ENCODE data around the gene RAB31. TPM values are rescaled to one million over a fixed set of nuclear protein-coding genes. Genes with fewer than 3 reads are reported as not detected.

Gene RAB31
- total RNA-seq, 2 donors from 2014 or later, result 4.3 to 8.0 TPM

- intact Hi-C loops (cut with DNase I), result no loop called here
- Histone ChIP-seq H3K4me3 (no peak overlapping the region), H3K27me3 (no peaks in the 10 kb centered on the region), H3K4me1 (peaks cover 8% of the 10 kb centered on the region), H3K9me3 (no peaks in the 10 kb centered on the region), H3K27ac (no peak overlapping the region), H3K36me3 (replicated peaks in 1 of 2; ENCODE audit: insufficient read depth in 1 of 2, low read depth in 2 of 2) (no peaks in the 10 kb centered on the region)
- TF ChIP-seq POLR2A (IDR thresholded peaks at IDR 0.05) (no peak), CTCF (IDR thresholded peaks at IDR 0.05) (no peak)
- 62 to 65% methylated on average over 5 of the region's 5 CpGs for WGBS, 2 donors
- no peak for DNase-seq
- no peak for ATAC-seq
Measured at GRCh38 chr18:9811978-9812377, 103.9 kb downstream of the RAB31 start.

- intact Hi-C loops (cut with DNase I), result no loop called here
- Histone ChIP-seq H3K27ac (no peak overlapping the region), H3K4me3 (no peak overlapping the region), H3K9me3 (no peaks in the 10 kb centered on the region), H3K36me3 (replicated peaks in 1 of 2; ENCODE audit: insufficient read depth in 1 of 2, low read depth in 2 of 2) (no peaks in the 10 kb centered on the region), H3K4me1 (no peaks in the 10 kb centered on the region), H3K27me3 (no peaks in the 10 kb centered on the region)
- ATAC-seq (no peak), DNase-seq (no peak)
- 17 to 22% methylated on average over 4 of the region's 4 CpGs for WGBS, 2 donors
- TF ChIP-seq POLR2A (IDR thresholded peaks at IDR 0.05) (no peak), CTCF (IDR thresholded peaks at IDR 0.05) (no peak)
Measured at GRCh38 chr18:9814431-9814830, 106.3 kb downstream of the RAB31 start.

- Histone ChIP-seq H3K4me1 (no peaks in the 10 kb centered on the region), H3K9me3 (no peaks in the 10 kb centered on the region), H3K36me3 (replicated peaks in 1 of 2; ENCODE audit: insufficient read depth in 1 of 2, low read depth in 2 of 2) (no peaks in the 10 kb centered on the region), H3K27me3 (no peaks in the 10 kb centered on the region), H3K27ac (no peak overlapping the region), H3K4me3 (no peak overlapping the region)
- no peak for TF ChIP-seq POLR2A (IDR thresholded peaks at IDR 0.05)
- no peak for TF ChIP-seq CTCF (IDR thresholded peaks at IDR 0.05)
- DNase-seq (no peak), ATAC-seq (no peak)
- intact Hi-C loops (cut with DNase I), result no loop called here
- WGBS, 2 donors, result 73 to 81% methylated on average over 4 of the region's 4 CpGs
Measured at GRCh38 chr18:9817286-9817685, 109.2 kb downstream of the RAB31 start.

DNA sequence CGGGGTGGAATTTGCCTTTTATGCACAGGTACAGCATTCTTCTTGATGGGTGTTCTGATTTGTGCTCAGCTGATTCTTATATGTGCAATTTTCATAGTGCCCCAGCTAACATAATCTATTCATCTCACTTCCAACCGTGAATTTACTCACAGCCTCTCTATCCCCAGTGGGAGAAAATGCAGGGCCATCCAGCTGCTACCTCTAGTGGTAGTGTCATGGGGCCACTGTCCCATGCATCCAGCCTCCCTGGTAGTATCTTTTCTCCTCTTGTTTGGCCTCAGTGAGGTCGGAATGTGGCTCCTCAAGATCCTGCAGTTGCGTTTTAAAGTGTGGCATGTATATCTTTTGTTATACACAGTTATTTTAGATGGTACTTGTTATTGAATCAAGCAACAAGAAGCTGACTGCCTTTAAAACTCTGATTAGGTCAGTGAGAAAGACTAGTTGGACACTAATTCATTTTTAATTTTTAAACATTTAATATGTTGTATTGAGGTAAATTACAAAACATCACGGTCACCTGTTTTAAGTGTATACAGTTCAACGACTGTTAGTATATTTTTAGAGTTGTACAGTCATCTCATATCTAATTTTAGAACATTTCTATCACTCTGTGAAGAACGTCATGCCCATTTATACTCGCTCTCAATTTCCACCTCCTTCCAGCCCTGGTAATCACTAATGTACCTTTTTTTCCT is 109.8 kb downstream of the RAB31 start:
- DNase-seq (no peak), ATAC-seq (no peak)
- 76% methylated on average over 8 of the region's 8 CpGs for WGBS, 2 donors
- Histone ChIP-seq H3K9me3 (no peaks in the 10 kb centered on the region), H3K4me1 (no peaks in the 10 kb centered on the region), H3K27me3 (no peaks in the 10 kb centered on the region), H3K36me3 (replicated peaks in 1 of 2; ENCODE audit: insufficient read depth in 1 of 2, low read depth in 2 of 2) (no peaks in the 10 kb centered on the region), H3K27ac (no peak overlapping the region), H3K4me3 (no peak overlapping the region)
- TF ChIP-seq CTCF (IDR thresholded peaks at IDR 0.05) (no peak), POLR2A (IDR thresholded peaks at IDR 0.05) (no peak)
- intact Hi-C loops (cut with DNase I), result no loop called here

DNA sequence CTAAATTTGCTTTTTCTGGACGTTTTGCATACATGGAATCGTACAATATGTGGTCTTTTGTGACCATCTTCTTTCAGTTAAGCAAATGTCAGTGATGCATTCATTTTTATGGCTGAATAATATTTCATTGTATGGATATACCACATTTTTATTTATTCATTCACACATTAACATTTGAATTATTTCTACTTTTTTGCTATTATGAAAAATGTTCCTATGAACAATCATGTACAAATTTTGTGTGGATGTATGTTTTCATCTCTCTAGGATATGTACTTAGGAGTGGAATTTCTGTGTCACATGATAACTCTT is 110.3 kb downstream of the RAB31 start:
- intact Hi-C loops (cut with DNase I), result no loop called here
- no peaks in the 10 kb centered on the region for H3K36me3 ChIP-seq (replicated peaks in 1 of 2; ENCODE audit: insufficient read depth in 1 of 2, low read depth in 2 of 2)
- no peak overlapping the region for H3K4me3 ChIP-seq
- no peak overlapping the region for H3K27ac ChIP-seq
- no peaks in the 10 kb centered on the region for H3K27me3 ChIP-seq
- H3K4me1 ChIP-seq, result no peaks in the 10 kb centered on the region
- ATAC-seq (no peak), DNase-seq (no peak)
- TF ChIP-seq POLR2A (IDR thresholded peaks at IDR 0.05) (no peak), CTCF (IDR thresholded peaks at IDR 0.05) (no peak)
- H3K9me3 ChIP-seq, result no peaks in the 10 kb centered on the region
- WGBS, 2 donors, result 70 to 72% methylated on average over 2 of the region's 2 CpGs
